Mesothelial cell of epicardium (in vitro differentiated cells): Measurements from ENCODE around the gene WDCP. TPM values are rescaled to one million over a fixed set of nuclear protein-coding genes. Genes with fewer than 3 reads are reported as not detected.

ENCODE experiments used
- DNase-seq, 2 experiments: peaks; one replicate each; pipeline ENCODE4 v3.0.0; 2021; ENCODE audit warnings: low spot score in 2 of 2; ENCODE audit not compliant: unreplicated experiment in 2 of 2
- H3K27ac Mint-ChIP-seq: 2 replicates; pipeline ENCODE4 v1.8.0; 2021; ENCODE audit warnings: mixed read lengths
- H3K27me3 Mint-ChIP-seq: 2 replicates; pipeline ENCODE4 v1.8.0; 2021; ENCODE audit warnings: low read depth, mixed read lengths
- H3K36me3 Mint-ChIP-seq: 2 replicates; pipeline ENCODE4 v1.8.0; 2021; ENCODE audit warnings: mixed read lengths
- H3K4me1 Mint-ChIP-seq: 2 replicates; pipeline ENCODE4 v1.8.0; 2021; ENCODE audit warnings: mixed read lengths
- H3K4me3 Mint-ChIP-seq: 2 replicates; pipeline ENCODE4 v1.8.0; 2021; ENCODE audit warnings: mild to moderate bottlenecking, moderate library complexity, mixed read lengths
- H3K9me3 Mint-ChIP-seq: 2 replicates; pipeline ENCODE4 v1.8.0; 2021; ENCODE audit warnings: mixed read lengths
- CTCF ChIP-seq: fragments of 200-600 bp; sonication (generic); IDR thresholded peaks from one replicate; pipeline ENCODE4 v1.5.0; 2021; ENCODE audit warnings: antibody characterized with exemption; ENCODE audit not compliant: unreplicated experiment
- total RNA-seq: library from RNA; stranded (reverse); gene quantifications from 3 replicates; pipeline ENCODE4 v1.2.1, GENCODE V29; 2021

Gene WDCP
- total RNA-seq, 1 donor from 2014 or later, result 16.0 TPM

- Mint-ChIP-seq H3K9me3 (no peaks in the 10 kb centered on the region), H3K27ac (no peak overlapping the region), H3K36me3 (peaks cover 23% of the 10 kb centered on the region), H3K27me3 (no peaks in the 10 kb centered on the region), H3K4me3 (no peak overlapping the region), H3K4me1 (peaks cover 2% of the 10 kb centered on the region)
- no peak for DNase-seq
- no peak for TF ChIP-seq CTCF
These were observed 8.2 kb downstream of the WDCP start for GRCh38 chr2:24038786-24039499.

- H3K4me3 Mint-ChIP-seq, result no peak overlapping the region
- no peak overlapping the region for H3K27ac Mint-ChIP-seq
- H3K4me1 Mint-ChIP-seq, result no peaks in the 10 kb centered on the region
- no peak for DNase-seq
- peaks cover 29% of the 10 kb centered on the region for H3K36me3 Mint-ChIP-seq
- no peaks in the 10 kb centered on the region for H3K9me3 Mint-ChIP-seq
- no peak for TF ChIP-seq CTCF
- H3K27me3 Mint-ChIP-seq, result no peaks in the 10 kb centered on the region
These were observed 21.0 kb downstream of the WDCP start for GRCh38 chr2:24026233-24026632.

GRCh38 chr2:24024996-24025663, 22.1 kb downstream of the WDCP start:
- Mint-ChIP-seq H3K27ac (no peak overlapping the region), H3K4me1 (no peaks in the 10 kb centered on the region), H3K36me3 (peaks cover 25% of the 10 kb centered on the region), H3K27me3 (no peaks in the 10 kb centered on the region), H3K9me3 (no peaks in the 10 kb centered on the region), H3K4me3 (no peak overlapping the region)
- no peak for DNase-seq
- TF ChIP-seq CTCF, result no peak

GRCh38 chr2:24024018-24024417, 23.2 kb downstream of the WDCP start:
- H3K4me1 Mint-ChIP-seq, result no peaks in the 10 kb centered on the region
- H3K27ac Mint-ChIP-seq, result no peak overlapping the region
- H3K36me3 Mint-ChIP-seq, result peaks cover 16% of the 10 kb centered on the region
- H3K4me3 Mint-ChIP-seq, result no peak overlapping the region
- no peaks in the 10 kb centered on the region for H3K9me3 Mint-ChIP-seq
- no peaks in the 10 kb centered on the region for H3K27me3 Mint-ChIP-seq
- DNase-seq, result no peak
- TF ChIP-seq CTCF, result no peak

- Mint-ChIP-seq H3K4me1 (no peaks in the 10 kb centered on the region), H3K36me3 (peaks cover 11% of the 10 kb centered on the region), H3K27me3 (no peaks in the 10 kb centered on the region), H3K9me3 (no peaks in the 10 kb centered on the region), H3K27ac (no peak overlapping the region), H3K4me3 (no peak overlapping the region)
- DNase-seq, result no peak
- no peak for TF ChIP-seq CTCF
These were observed 24.1 kb downstream of the WDCP start for GRCh38 chr2:24022975-24023575.
